BLaER1 treated with 17β-estradiol and CSF1 and Interleukin-3, amounts not matched to agents 10 nM and 100 nM (cell line): ENCODE data around the gene UNCX.

Experiments used
- H3K27ac ChIP-seq, 11 experiments: shearing (Covaris generic); formaldehyde crosslinking; 2 replicates each; pipeline ENCODE4 v1.8.1; 2022
- H3K27me3 ChIP-seq, 11 experiments: shearing (Covaris generic); formaldehyde crosslinking; 2 replicates each; pipeline ENCODE4 v1.8.1; 2022
- H3K36me3 ChIP-seq, 11 experiments: shearing (Covaris generic); formaldehyde crosslinking; 2 replicates each; pipeline ENCODE4 v1.8.1; 2022
- H3K4me1 ChIP-seq, 10 experiments: shearing (Covaris generic); formaldehyde crosslinking; 2 replicates each; pipeline ENCODE4 v1.8.1; 2022
- H3K4me2 ChIP-seq, 11 experiments: shearing (Covaris generic); formaldehyde crosslinking; 2 replicates each; pipeline ENCODE4 v1.8.1; 2022
- H3K4me3 ChIP-seq, 10 experiments: shearing (Covaris generic); formaldehyde crosslinking; 2 replicates each; pipeline ENCODE4 v1.8.1; 2022
- H3K9ac ChIP-seq, 11 experiments: shearing (Covaris generic); formaldehyde crosslinking; 2 replicates each; pipeline ENCODE4 v1.8.1; 2022
- H3K9me3 ChIP-seq, 11 experiments: shearing (Covaris generic); formaldehyde crosslinking; replicated peaks in 1 of 11; 2 replicates each; pipeline ENCODE4 v1.8.1; 2022
- H4K20me1 ChIP-seq, 11 experiments: shearing (Covaris generic); formaldehyde crosslinking; 2 replicates each; pipeline ENCODE4 v1.8.1; 2022
- Cebpa-rat ChIP-seq, 11 experiments: shearing (Covaris generic); IDR thresholded peaks; 2 replicates each; pipeline ENCODE4 v1.8.1; 2022

Gene UNCX

GRCh38 chr7:1243290-1243963 lies 10.8 kb downstream of the UNCX start:
- Histone ChIP-seq H3K4me2 (no peak overlapping the region), H3K27me3 (peaks cover 100% of the 10 kb centered on the region in 11 experiments), H3K36me3 (no peaks in the 10 kb centered on the region), H3K27ac (no peak overlapping the region), H3K4me3 (no peak overlapping the region), H4K20me1 (peaks cover 0 to 96% (median 90%) of the 10 kb centered on the region in 11 experiments; a peak in 18 of 22 replicates), H3K9me3 (no peaks in the 10 kb centered on the region), H3K9ac (no peak overlapping the region), H3K4me1 (peaks cover 8 to 13% (median 10%) of the 10 kb centered on the region in 10 experiments; a peak in 15 of 20 replicates)
- no peak for TF ChIP-seq Cebpa-rat (IDR thresholded peaks at IDR 0.05)

- H3K27ac ChIP-seq, result no peak overlapping the region
- no peak overlapping the region for H3K4me3 ChIP-seq
- H3K9me3 ChIP-seq, result no peaks in the 10 kb centered on the region
- peaks cover 100% of the 10 kb centered on the region in 11 experiments for H3K27me3 ChIP-seq
- H3K9ac ChIP-seq, result no peak overlapping the region
- no peak overlapping the region for H3K4me2 ChIP-seq
- TF ChIP-seq Cebpa-rat (IDR thresholded peaks at IDR 0.05), result no peak
- H4K20me1 ChIP-seq, result peaks cover 0 to 95% (median 90%) of the 10 kb centered on the region in 11 experiments; a peak in 18 of 22 replicates
- H3K36me3 ChIP-seq, result no peaks in the 10 kb centered on the region
- H3K4me1 ChIP-seq, result peaks cover 10 to 16% (median 13%) of the 10 kb centered on the region in 10 experiments; a peak in 15 of 20 replicates
Measured at GRCh38 chr7:1243964-1244416, 11.3 kb downstream of the UNCX start.

DNA sequence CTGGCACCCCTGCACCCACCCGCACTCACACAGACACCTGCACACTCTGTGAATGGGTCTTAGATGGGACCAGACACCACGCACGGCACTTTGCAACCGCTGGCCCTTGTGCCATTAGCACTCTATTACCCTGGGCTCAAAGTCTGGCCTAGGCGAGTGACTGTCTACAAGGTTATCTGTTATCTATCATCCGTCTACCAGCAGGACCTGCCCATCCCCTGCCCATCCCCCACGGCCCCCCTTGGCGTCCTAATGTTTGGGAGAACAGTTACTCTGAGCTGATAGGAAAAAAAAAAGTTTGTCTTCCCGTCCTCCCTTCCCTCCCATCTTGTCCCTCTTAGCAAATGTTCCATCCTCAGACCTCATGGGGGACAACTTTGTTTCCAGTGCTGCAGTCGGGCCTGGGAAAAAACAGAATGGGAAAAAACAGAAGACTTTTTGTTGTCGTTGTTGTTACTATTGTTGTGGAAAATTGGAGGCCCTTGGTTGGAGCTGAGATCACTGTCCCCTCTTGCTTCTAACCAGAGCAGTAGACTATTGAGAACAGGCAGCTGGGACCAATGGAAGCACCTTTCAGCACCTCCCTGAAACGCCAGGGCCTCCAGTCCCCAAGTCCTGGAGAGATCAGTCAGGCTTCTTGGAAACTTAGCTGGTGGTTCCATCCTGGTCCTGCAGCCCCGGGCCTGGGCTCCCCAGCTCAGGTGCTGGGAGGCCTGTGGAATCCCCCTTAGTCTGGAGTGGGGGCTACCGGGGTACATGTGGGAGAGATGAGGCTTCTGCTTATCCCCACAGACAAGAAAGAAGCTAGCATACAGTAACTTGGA lies 12.2 kb downstream of the UNCX start:
- H3K4me2 ChIP-seq, result no peak overlapping the region
- TF ChIP-seq Cebpa-rat (IDR thresholded peaks at IDR 0.05), result no peak
- no peaks in the 10 kb centered on the region for H3K9me3 ChIP-seq
- H3K4me3 ChIP-seq, result no peak overlapping the region
- peaks cover 0 to 90% (median 84%) of the 10 kb centered on the region in 11 experiments; a peak in 18 of 22 replicates for H4K20me1 ChIP-seq
- H3K9ac ChIP-seq, result no peak overlapping the region
- H3K36me3 ChIP-seq, result no peaks in the 10 kb centered on the region
- H3K27me3 ChIP-seq, result peaks cover 99 to 100% (median 100%) of the 10 kb centered on the region in 11 experiments
- peaks cover 10 to 21% (median 13%) of the 10 kb centered on the region in 10 experiments; a peak in 15 of 20 replicates for H3K4me1 ChIP-seq
- no peak overlapping the region for H3K27ac ChIP-seq

DNA sequence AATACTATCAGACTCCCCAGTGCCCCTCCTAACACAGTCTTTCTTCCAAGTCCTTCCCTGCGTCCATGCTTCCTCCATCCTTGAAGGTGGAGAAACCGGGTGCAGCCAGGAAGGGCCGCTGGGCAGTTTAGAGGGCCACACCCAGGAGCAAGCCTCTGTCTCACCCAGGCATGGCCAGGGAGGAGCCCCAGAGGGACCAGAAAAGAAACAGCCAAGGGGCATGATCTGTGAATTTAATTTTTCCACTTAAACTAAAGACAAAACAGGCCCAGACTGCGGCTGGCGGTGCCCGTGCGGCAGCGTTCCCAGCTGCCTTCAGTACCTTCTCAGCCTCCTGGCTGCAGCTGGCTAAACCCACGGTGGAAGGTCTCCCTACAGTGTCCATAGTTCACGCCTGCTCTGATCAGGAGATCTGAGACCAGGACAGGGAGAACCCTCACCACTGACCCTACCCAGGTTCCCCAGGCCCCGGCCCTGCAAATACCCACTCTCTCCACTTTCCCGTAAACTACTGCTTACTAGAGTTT lies 12.9 kb downstream of the UNCX start:
- no peaks in the 10 kb centered on the region for H3K36me3 ChIP-seq
- no peak overlapping the region for H3K9ac ChIP-seq
- H3K4me1 ChIP-seq, result peaks cover 10 to 21% (median 13%) of the 10 kb centered on the region in 10 experiments; a peak in 15 of 20 replicates
- H3K4me2 ChIP-seq, result no peak overlapping the region
- peaks cover 99 to 100% (median 100%) of the 10 kb centered on the region in 11 experiments for H3K27me3 ChIP-seq
- no peak overlapping the region for H3K4me3 ChIP-seq
- TF ChIP-seq Cebpa-rat (IDR thresholded peaks at IDR 0.05), result no peak
- no peak overlapping the region for H3K27ac ChIP-seq
- no peaks in the 10 kb centered on the region for H3K9me3 ChIP-seq
- H4K20me1 ChIP-seq, result peaks cover 0 to 92% (median 80%) of the 10 kb centered on the region in 11 experiments; a peak in 18 of 22 replicates

DNA sequence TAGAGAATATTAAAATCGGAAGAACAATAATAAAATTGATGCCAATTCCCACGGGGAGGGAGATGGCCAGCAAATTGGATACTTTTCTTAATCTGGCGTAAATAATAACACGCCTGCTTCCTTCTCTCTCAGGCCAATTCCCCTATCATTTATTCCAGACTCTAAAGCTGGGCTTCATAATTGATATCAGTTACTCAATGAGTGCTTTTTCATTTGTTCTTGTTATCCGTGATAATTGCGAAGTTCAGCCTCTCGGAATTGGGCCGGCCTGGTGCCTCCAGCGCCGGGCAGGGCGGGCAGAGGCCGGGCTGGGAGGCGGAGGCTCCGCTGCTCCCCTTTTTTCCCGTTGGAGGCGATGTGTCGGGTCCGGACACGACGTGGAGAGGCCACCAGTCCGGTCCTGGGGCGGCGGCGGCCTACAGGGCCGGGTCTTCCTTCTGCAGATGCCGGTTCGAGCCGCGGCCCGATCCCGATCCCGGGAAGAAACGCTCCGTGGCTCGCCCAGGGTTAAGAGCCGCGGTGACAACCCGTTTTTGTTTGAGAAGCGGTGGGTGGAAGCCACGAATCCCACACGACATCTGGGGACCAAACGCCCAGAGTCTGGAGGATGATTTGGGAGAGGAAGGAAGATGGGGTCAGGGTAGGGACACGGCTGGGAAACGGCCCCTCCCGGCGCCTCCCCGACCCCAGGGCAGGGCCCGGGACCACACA lies 13.6 kb downstream of the UNCX start:
- no peak overlapping the region for H3K27ac ChIP-seq
- no peak overlapping the region for H3K9ac ChIP-seq
- no peak overlapping the region for H3K4me3 ChIP-seq
- no peak for TF ChIP-seq Cebpa-rat (IDR thresholded peaks at IDR 0.05)
- no peaks in the 10 kb centered on the region for H3K36me3 ChIP-seq
- peaks cover 0 to 92% (median 73%) of the 10 kb centered on the region in 11 experiments; a peak in 18 of 22 replicates for H4K20me1 ChIP-seq
- H3K4me1 ChIP-seq, result peaks cover 10 to 21% (median 13%) of the 10 kb centered on the region in 10 experiments; a peak in 15 of 20 replicates
- no peak overlapping the region for H3K4me2 ChIP-seq
- peaks cover 99 to 100% (median 100%) of the 10 kb centered on the region in 11 experiments for H3K27me3 ChIP-seq
- no peaks in the 10 kb centered on the region for H3K9me3 ChIP-seq

DNA sequence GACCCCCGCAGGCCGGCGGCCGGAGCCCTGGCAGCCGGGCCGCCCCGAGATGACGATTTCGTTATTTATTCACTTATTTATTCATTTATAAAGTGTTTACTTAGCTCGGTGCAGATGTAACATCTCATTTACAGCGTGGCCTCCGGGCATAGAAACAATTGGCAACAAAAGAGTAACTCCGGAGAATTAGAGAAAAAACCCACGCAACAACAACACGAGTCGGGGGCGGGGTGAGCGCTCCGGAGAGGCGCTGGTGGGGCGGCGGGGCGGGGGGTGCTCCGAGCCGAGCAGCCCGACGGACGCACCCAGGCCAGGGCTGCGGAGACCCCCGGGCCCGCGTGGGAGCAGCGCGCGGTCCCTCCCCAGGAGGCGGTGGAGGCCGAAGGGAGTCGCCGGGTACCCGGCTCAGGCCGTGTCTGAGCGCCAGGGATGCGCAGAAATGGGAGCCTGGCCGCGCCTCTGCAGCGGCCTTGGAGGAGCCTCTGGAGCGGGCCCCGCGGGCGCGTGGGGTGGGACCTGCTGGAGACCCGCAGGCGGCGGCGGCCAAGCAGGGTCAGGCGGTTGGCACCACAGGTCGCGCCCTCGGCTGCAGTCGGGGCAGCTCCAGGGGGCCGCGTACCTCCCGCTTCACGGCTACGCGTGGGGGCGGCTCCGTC lies 14.3 kb downstream of the UNCX start:
- peaks cover 99 to 100% (median 100%) of the 10 kb centered on the region in 11 experiments for H3K27me3 ChIP-seq

GRCh38 chr7:1247527-1248041 lies 14.9 kb downstream of the UNCX start:
- Histone ChIP-seq H3K9me3 (no peaks in the 10 kb centered on the region), H4K20me1 (peaks cover 0 to 87% (median 69%) of the 10 kb centered on the region in 11 experiments; a peak in 18 of 22 replicates), H3K27ac (no peak overlapping the region), H3K36me3 (no peaks in the 10 kb centered on the region), H3K4me2 (peak overlapping the region; percentile 33 to 63 (median 45); a peak in 17 of 22 replicates), H3K4me3 (0 out of 20 replicates have a peak overlapping the region, but pooled peaks of 1 of the 10 experiments have one; percentile 15), H3K27me3 (peaks cover 99 to 100% (median 100%) of the 10 kb centered on the region in 11 experiments), H3K9ac (no peak overlapping the region), H3K4me1 (peaks cover 10 to 21% (median 13%) of the 10 kb centered on the region in 10 experiments; a peak in 15 of 20 replicates)
- no peak for TF ChIP-seq Cebpa-rat (IDR thresholded peaks at IDR 0.05)

More for the DNA sequence above, 14.3 kb downstream of the UNCX start:
- Histone ChIP-seq H3K4me3 (no peak overlapping the region), H3K4me1 (peaks cover 10 to 21% (median 13%) of the 10 kb centered on the region in 10 experiments; a peak in 15 of 20 replicates), H4K20me1 (peaks cover 0 to 90% (median 72%) of the 10 kb centered on the region in 11 experiments; a peak in 18 of 22 replicates), H3K9me3 (no peaks in the 10 kb centered on the region), H3K36me3 (no peaks in the 10 kb centered on the region), H3K9ac (no peak overlapping the region), H3K27ac (no peak overlapping the region), H3K4me2 (peak overlapping the region in 1 of 11 experiments; percentile 63; a peak in 1 of 22 replicates)
- no peak for TF ChIP-seq Cebpa-rat (IDR thresholded peaks at IDR 0.05)
